HUDEP-2 (cell line): ENCODE results near the gene PAPSS2.
"Not testable (repeated sequence)": the region's sequence is repeated elsewhere in the genome, so short reads cannot be mapped to it uniquely, and the experiment has no call there.

Experiments
- DNase-seq, 76 experiments: peaks; one replicate each; lab custom pipeline; 2025; ENCODE audit not compliant: unreplicated experiment in 76 of 76; lab: John Stamatoyannopoulos, UW

PAPSS2 gene

DNA sequence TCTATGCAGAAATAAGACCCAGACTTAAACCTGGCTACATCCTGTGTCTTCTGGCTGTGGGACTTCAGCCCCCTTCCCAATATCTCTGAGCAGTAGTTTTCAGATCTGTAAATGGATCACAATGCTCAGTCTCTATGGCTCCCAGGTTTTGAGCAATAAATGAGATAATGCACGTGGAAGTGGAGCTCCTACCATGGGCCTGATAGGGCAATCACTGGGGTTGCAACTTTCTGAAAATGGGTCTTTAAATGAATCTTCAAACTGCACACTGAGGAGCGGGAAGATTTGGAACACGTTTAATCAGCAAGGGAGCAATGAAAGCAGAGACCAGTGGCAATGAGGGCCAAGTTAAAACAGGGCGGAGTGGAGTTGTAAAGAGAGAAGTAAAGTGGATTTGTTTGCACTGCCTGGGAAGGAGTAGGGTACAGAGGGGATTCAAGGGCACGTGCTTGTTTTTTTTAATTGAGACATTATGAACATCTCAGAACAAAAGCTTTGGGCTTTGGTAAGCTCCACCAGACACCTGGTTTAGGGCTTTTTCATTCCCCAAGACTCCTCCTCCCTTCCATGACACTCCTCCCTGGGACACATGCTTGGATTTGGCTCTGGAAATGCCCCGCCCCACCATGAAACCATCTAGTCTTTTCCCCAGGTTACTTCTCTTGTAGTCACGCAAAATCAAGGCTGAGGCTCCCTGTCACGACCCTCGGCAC, 42.7 kb downstream of the PAPSS2 start:
- no peak for DNase-seq

DNA sequence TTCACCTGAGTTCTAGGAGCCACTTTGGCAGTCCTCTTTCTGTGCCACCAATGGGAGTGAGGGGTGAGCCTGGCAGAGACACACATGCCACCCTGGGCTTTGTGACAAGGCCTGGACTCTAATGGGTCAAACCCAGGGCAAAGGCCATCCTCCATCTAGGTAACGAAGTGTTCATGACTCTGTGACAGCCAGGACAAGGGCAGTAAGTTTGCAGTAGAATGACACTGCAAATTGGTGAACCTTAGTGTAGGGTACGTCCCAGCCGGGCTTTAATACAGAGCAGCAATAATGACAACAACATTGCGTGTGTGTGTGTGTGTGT, 43.3 kb downstream of the PAPSS2 start:
- no peak for DNase-seq

DNA sequence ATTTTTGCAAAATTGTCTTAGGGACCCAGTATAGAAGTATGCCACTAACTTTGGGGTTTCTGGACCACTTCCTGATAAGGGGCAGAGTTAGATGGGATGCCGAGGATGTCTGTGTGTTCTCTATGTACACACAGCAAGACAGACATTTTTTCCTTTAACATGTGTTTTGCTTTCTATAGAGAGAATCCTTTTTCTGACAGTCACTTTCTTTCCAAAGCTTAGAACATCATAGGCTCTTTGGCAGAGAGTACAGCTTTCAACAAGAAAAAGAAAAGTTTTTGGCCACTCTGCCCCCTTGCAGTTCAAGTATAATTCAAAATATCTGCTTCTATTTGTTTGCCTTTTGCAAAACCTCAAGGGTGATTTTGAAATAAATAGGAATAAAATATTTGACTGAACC, 44.1 kb downstream of the PAPSS2 start:
- no peak for DNase-seq

DNA sequence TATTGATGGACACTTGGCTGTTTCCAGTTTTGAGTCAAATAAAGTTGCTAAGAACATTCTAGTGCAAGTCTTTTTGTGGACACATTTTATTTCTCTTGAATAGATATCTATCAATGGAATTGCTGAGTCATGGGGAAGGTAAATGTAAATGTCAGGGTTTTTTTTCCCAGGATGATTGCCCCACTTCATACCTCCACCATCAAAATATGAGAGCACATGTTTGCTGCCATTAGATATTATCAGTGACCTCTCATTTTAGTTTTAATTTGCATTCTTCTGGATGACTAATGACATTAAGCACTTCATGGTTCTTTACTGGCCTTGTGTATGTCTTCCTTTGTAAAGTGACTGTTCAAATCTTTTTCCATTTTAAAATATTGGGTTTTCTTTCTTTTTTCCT, 45.7 kb downstream of the PAPSS2 start:
- DNase-seq = no peak

DNA sequence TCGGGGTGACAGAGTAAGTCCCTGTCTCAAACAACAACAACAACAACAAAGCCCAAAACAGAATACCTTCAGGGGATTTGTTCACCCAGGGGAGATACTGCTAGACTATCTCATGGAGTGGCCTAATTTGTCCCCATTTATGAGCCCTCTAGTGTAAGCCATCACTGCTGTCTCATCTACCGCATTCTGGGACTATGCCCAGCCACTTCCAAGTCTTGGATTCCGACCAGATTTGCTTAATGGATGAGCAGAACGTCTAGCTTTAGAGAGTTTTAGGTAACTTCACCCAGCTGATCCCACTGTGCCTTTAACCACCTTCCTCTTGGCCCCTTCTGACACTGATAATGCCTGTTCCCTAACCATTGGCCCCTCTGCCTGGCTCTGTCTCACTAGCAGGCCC, 47.1 kb downstream of the PAPSS2 start:
- no peak for DNase-seq

DNA sequence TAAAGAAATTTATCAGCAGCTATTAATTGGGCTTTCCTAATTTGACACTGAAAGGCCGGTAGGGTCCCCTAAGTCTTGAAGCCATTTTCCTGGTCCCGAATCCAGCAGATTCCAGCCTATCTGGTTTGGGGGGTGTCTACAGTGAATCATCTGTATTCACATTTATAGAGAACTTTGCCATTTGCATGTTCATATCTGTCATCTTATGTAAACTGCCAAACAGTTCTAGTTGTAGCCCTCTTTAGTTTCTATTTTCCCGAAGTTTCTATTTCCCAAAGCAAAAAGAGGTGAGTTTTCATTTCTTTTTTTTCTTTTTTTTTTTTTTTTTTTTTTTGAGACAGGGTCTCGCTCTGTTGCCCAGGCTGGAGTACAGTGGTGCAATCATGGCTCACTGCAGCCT, 47.6 kb downstream of the PAPSS2 start:
- DNase-seq = no peak

DNA sequence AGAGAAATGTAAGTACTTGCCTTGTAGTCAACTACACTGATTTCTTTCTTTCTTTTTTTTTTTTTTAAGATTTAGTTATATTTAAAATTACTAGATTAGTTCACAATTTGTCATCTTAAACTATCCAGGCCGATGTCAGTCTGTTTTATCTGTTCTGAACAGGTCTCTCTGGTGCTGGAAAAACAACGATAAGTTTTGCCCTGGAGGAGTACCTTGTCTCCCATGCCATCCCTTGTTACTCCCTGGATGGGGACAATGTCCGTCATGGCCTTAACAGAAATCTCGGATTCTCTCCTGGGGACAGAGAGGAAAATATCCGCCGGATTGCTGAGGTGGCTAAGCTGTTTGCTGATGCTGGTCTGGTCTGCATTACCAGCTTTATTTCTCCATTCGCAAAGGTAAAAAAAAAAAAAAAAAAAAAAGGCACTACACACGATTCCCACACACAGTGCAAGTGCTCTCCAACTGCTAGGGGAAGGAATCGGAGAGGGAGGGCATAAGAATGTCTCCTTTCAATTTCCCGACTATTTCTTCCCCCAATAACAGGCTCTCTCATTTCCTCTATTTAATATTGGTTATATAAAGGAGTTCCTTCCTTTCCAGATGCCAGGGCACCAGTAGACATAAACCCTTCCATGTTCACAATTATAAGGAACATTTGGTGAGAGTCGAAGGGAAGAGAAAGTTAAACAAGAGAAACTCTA, 53.4 kb downstream of the PAPSS2 start:
- DNase-seq = no peak

DNA sequence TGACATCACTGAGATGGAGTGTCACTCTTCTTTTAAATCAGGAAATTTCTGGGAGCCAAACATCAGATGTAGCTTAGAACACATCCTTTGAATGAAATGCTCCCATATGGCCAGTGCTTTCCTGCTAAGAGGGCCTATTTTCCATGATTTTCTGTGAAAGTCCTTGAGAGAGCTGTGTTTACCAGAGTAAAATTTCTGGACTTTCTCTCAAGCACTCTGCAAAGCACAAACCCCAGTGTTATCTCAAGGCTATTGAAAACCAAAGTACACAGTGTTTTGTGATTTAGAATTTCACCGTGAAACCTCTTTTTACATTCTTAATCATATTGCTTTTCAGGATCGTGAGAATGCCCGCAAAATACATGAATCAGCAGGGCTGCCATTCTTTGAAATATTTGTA, 54.0 kb downstream of the PAPSS2 start:
- DNase-seq = no peak

DNA sequence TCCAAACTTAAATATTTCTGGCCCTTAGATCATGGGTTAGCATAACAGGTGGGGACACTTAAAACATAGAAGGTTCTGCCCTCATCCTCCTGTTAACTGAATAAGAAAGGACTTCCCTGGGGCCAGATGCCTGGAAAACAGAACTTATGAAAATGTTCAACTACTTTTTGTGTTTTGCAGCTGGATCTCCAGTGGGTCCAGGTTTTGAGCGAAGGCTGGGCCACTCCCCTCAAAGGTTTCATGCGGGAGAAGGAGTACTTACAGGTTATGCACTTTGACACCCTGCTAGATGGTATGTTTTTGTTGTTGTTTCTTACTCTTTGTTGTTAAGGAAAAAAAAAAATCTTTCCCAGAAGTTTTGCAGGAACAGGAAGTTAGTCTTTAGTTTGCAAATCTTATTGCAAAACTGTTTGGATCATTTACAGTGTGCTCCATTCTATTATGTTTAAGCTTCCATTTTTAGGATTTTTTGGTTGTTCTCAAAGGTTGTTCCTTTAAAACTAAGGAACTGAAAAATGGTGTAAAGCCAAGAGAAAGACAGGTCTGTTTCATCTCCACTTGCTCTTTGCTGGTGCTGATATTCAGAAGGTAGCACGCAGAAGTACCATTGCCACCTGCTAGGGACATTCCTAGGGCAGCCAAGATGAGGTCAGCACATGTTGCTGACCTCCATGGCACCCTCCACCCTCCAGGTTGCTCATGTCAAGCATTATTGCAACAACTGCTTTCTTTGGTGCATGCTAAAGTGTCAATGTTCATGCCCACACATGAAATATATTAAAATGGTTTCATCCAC, 56.1 kb downstream of the PAPSS2 start:
- DNase-seq = peak in 1 of 76 experiments; percentile 2

DNA sequence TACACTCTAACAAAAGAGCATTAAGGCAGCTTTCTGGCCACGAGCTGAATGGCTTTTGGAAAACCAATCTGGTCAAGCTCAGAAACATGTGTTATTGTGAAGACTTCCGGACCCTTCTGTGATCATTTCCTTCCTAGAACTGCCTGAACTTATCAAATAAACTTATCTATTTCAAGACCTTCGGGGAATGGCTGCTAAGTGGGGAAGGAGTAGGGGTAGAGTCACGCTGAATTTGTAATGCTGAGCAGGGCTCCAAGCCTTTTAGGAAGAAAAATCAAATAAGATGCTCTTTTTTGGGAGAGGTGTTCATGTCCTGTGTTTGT, 56.6 kb downstream of the PAPSS2 start:
- no peak for DNase-seq

DNA sequence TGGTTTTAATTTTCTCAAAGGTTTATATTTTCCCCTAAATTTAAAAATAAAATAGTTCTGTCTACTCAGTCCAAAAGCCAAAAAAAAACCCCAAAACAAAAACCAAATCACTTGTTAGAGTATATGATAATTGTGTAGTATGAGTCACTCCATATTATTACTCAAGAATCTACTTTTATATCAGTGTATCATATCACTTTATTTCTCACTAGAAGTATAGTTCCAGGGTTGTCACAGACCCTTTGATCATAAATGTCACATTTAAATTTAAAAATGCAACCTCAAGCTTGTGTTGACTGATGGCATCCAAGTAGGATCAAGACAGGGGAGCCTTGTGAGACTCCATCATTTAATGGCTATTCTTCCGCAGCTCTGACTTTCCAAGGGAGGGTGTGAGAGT, 61.0 kb downstream of the PAPSS2 start:
- DNase-seq = no peak

DNA sequence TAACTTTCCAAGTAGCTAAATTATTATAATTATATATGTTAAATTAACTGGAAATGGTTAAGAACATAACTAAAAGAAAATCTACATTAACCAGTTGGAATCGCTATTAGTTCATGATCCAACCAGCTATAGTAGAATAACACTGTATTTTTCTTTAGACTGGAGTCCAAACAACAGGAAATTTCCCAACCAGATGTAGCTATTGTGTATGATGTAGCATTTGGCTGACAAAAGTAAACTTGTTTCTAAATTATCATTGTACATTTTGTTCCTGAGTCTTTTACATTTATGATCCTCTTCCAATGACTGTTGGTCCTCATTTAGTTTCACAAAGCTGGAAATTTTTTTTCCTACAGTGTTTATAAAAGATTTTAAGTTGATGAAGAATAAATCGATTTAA, 62.1 kb downstream of the PAPSS2 start:
- no peak for DNase-seq

DNA sequence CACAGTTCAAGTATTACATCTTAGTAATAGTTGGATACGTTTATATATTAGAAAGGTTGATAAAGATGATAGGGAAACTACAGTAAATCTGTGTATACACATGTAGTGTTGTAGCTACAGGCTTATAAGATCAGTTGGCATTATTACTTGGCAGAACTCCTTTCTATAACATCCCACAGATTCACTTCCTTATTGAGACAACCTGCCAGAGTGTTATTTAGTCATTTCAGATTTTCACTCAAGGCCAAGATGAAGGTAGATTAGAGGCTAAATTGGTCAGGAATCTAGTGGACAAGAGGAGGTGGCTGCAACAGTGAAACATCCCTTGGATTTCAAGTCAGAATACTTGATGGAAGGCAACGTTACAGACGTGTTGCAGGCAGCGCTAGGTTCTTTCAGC, 63.0 kb downstream of the PAPSS2 start:
- DNase-seq = no peak

DNA sequence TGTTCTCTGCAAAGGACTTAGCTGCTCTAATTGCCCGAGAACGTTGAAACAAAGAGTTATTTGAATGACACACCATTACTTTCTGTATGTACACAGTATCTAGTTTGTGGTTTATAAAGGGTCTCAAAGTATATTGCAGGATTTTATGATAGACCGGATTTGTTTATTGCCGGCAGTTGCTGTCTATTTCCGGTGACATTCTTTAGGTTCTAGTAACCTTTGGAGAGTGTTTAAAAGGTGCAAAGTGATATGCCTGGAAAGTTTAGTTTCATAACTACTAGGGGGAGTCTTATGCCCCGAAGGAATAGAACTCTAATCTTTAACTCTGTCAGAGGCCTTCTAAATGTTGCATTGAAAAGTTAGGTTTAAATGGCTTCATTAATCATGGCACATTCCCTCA, 63.8 kb downstream of the PAPSS2 start:
- DNase-seq = no peak

DNA sequence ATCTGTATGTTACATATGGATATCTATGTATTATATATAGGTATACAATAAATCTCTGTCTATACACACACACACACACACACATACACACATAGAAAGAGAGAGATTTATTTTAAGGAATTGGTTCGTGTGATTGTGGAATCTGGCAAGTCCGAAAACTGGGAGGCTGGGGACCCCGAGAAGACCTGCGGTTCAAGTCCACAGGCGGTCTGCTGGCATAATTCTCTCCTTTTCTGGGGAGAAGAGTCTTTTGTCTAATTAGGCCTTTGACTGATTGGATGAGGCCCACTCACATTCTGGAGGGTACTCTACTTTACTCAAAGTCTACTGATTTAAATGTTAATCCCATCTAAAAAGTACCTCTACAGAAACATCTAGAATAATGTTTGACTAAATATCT, 65.1 kb downstream of the PAPSS2 start:
- no peak for DNase-seq

DNA sequence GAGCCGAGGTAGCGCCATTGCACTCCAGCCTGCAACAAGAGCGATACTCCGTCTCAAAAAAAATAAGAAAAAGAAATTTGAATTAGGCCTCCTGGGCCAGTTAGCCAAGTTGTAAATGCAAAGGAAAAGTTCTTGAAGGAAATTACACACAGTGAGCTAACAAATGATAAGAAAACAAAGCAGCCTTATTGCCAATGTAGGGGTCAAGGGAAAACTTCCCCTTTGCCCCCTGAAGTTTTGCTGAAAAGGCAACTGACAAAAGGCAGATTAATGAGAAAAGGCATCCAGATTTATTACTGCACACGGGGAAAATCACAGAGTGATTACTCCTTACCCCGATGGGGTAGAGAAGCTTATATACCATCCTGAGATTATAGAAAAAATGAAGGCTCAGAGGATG, 70.3 kb downstream of the PAPSS2 start:
- DNase-seq = no peak

DNA sequence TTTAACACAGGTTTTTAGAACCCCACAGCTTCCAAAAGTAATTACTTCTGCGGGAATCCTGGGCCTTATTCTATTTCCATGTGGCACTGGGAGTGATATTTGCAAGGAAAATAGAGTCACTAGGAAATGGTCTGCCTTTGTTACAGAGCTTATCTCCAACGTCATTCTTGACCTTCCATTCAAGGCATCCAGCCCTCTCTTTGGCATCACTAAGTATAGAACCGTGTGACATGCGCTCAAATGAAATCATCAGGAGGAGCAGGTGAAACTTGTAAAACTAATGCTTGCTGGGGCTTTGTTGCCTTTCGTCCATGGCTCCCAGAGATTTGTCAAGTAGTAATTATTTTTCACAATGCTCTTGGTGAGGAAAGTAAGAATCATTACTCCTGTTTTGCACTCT, 73.4 kb downstream of the PAPSS2 start:
- no peak for DNase-seq

DNA sequence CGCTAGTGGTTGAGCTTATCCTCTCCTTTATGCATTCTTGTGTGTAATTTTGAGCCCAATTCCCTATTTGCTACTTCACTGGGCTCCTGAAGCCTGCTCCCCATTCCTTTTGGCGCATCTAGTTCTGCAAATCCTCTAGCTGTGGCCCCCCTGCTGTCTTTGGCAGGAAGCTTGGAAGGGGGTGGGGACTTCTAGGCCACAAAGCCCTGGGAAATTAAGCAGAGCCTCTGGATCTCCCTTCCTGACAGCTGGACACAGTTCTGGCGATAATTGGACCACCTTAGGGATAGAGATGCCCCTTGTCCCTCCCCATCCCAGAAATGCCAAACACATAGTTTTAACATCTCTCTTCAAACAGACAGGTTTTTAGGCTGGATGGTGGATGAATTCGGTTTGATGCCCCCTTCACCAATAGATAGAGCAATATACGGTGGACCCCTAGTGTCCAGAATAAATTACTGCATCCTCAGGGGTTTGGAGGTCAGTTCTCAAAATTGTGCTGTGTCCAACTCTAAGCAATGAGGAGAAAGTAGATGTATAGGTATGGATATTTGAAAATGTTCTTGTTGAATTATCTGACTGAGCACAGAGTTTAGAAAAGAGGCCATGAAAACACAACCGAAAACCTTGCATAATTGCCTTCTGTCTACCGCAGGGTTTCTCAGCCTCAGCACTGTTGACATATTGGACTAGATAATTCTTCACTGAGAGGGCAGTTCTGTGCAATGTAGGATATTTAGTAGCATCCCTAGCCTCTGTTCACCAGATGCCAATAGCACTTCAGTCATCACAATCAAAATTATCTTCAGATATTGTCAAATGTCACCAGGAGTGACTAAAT, 75.5 kb downstream of the PAPSS2 start:
- peak in 16 of 76 experiments; percentile 13 to 39 (median 22) for DNase-seq

DNA sequence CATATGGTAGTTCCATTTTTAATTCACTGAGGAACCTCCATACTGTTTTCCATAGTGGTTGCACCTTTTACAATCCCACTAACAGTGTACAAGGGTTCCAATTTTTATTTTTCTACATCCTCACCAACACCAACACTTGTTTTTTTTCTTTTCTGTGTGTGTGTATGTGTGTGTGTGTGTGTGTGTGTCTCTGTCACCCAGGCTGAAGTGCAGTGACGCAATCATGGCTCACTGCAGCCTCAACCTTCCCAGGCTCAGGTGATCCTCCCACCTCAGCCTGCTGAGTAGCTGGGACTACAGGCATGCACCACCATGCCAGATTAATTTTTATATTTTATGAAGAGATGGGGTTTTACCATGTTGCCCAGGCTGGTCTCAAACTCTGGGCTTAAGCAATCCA, 78.6 kb downstream of the PAPSS2 start:
- DNase-seq = not testable (repeated sequence)

DNA sequence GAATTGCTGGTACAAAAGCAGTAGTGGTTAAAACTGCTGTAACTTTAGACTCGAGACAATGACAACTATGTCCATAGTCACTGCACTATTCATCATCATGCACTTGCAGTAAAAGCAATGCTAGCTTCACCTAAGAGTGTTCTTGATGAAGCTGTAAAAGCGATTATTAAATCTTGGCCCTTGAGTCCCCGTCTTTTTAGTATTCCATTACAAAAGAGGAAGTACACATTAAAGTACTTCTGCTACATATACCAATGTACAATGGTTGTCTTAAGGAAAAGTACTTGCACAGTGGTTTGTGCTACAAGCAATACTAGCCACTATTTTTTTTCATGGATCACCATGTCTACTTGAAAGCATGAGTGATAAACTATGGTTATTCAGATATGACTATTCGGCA, 80.0 kb downstream of the PAPSS2 start:
- DNase-seq = no peak

DNA sequence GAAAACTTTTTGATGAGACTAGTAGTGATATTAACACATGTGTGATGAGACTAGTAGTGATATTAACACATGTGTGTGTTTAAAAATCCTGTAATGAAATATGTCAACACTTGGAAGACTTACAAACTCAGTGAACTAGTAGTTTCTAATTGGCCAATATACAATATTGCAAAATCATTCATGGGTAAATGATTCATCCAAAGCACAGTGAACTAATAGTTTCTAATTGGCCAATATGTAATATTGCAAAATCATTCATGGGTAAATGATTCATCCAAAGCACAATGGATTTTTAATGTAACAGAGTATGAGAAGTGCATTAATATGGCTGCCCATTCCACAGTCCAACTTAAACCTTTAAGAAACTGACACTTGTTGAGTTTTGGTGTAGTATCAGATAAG, 80.6 kb downstream of the PAPSS2 start:
- no peak for DNase-seq
